NCI-H1930 (cell line): ENCODE data around the gene FAM131C.
A peak's percentile ranks its signal among the peaks of the same experiment; 100 is the strongest.
"Not testable (repeated sequence)": the region's sequence is repeated elsewhere in the genome, so short reads cannot be mapped to it uniquely, and the experiment has no call there.

Source experiments
- DNase-seq, 2 experiments: peaks; one replicate each; lab custom pipeline; 2025; lab: John Stamatoyannopoulos, UW

Gene FAM131C

GRCh38 chr1:16033103-16033632 is 40.3 kb downstream of the FAM131C start:
- DNase-seq: not testable (repeated sequence)

GRCh38 chr1:16032388-16033102 is 40.9 kb downstream of the FAM131C start:
- DNase-seq: peak; percentile 60 to 68

GRCh38 chr1:16031551-16031950 is 41.9 kb downstream of the FAM131C start:
- no peak for DNase-seq

GRCh38 chr1:16029288-16029687 is 44.2 kb downstream of the FAM131C start:
- DNase-seq: no peak

GRCh38 chr1:16029003-16029268 is 44.5 kb downstream of the FAM131C start:
- not testable (repeated sequence) for DNase-seq

- no peak for DNase-seq
These were observed 45.0 kb downstream of the FAM131C start for GRCh38 chr1:16028237-16029002.

- no peak for DNase-seq
These were observed 46.5 kb downstream of the FAM131C start for GRCh38 chr1:16026723-16027484.

- not testable (repeated sequence) for DNase-seq
These were observed 47.1 kb downstream of the FAM131C start for GRCh38 chr1:16026302-16026701.

- no peak for DNase-seq
These were observed 50.3 kb downstream of the FAM131C start for GRCh38 chr1:16023050-16023653.

- no peak for DNase-seq
These were observed 51.1 kb downstream of the FAM131C start for GRCh38 chr1:16022393-16022792.

GRCh38 chr1:16021681-16022080 is 51.8 kb downstream of the FAM131C start, which contains the start of gene CLCNKA:
Gene CLCNKA, plus strand, starts transcription at chr1:16022036. Its CDS starts 584 bp downstream, at chr1:16022620.
- DNase-seq: no peak

GRCh38 chr1:16020878-16021277 is 52.6 kb downstream of the FAM131C start:
- DNase-seq: not testable (repeated sequence)

GRCh38 chr1:16020325-16020724 is 53.1 kb downstream of the FAM131C start:
- DNase-seq: no peak

- no peak for DNase-seq
These were observed 53.7 kb downstream of the FAM131C start for GRCh38 chr1:16019644-16020277.

- DNase-seq: no peak
These were observed 54.5 kb downstream of the FAM131C start for GRCh38 chr1:16018749-16019643.

GRCh38 chr1:16018308-16018707 is 55.1 kb downstream of the FAM131C start:
- DNase-seq: no peak

GRCh38 chr1:16017461-16018303 is 55.8 kb downstream of the FAM131C start, which contains the start of gene HSPB7:
Gene HSPB7, minus strand, starts transcription at chr1:16018043. Its CDS starts 80 bp downstream, at chr1:16017963.
- no peak for DNase-seq

- DNase-seq: no peak
These were observed 56.4 kb downstream of the FAM131C start for GRCh38 chr1:16017076-16017460.
